HS-5 (cell line): ENCODE data around the gene NABP2.
"Not testable (repeated sequence)": the region's sequence is repeated elsewhere in the genome, so short reads cannot be mapped to it uniquely, and the experiment has no call there.

Source experiments
- DNase-seq: peaks from one replicate; pipeline ENCODE4 v3.0.0-alpha.2; 2012; ENCODE audit warnings: low read depth

The NABP2 gene

DNA sequence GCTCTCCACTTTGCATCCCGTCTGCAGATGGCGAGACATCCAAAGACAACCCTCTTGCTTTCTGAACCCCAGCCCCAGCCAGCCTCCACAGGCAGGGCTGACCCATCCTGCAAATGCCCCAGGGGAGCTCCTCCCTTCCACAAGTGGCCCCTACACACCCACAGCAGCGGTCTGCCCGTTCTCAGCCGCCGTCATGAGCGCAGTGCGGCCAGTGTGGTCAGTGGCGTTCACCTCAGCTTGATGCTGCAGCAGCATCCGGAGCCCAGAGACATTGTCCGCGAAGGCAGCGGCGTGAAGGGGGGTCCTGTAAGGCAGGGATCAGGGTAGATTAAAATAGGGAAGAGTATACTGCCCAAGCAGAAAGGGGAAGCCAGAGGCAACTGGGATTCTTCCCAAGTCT, 20.4 kb downstream of the NABP2 start:
- no peak for DNase-seq

DNA sequence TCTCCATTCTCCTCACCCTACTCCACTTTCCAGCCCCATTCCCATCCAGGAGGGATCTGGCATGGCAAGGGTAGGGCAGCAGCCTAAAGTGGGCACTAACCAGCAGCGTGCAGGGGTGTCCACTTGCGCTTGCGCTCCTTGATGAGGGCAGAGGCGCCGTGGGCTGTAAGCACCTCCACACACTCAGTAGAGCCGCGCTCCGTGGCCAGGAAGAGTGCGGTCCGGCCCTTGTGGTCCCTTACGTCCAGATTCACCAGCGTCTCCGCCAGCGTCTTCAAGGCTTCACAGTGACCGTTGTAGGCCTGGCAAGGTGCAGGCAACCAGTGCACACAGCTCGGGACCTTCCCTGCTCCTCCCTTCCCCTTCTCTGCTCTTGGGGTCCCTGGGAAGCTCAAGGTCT, 23.8 kb downstream of the NABP2 start:
- no peak for DNase-seq

DNA sequence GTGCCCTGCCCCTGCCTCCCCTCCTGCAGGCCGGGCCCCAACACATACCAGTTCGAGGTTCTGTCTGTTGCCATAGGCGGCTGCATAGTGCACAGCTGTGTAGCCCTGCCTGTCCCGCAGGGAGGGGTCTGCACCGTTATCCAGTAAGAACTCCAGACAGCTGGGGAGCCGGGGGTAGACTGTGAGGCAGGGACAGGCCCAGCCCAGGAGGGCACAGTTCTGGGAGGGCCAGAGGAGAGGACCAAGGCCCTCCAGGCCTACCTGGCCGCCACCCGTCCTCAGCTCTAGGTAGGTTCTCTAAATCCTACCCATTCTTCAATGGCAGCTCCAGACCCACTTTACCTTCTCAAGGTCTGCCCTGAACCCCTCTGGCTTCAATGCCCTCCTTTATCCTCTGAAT, 24.6 kb downstream of the NABP2 start:
- no peak for DNase-seq

DNA sequence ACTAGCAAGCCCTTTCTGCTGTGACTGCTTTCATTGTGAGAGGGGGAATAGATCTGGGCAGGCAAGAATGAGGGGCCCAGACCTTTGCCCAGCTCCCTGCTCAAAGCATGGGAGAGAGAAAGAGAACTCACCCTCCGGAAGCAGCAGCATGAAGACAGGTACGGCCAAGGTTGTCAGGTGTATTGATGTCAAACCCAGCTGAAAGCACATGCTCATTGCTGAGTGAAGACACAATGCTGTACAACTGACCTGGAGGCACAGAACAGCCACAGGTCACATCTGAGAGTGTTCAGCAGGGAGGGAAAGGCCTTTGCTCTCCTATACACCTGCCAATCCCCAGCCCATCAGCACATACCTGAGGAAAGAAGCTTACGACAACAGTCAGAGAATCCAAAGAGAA, 28.5 kb downstream of the NABP2 start:
- DNase-seq = no peak

DNA sequence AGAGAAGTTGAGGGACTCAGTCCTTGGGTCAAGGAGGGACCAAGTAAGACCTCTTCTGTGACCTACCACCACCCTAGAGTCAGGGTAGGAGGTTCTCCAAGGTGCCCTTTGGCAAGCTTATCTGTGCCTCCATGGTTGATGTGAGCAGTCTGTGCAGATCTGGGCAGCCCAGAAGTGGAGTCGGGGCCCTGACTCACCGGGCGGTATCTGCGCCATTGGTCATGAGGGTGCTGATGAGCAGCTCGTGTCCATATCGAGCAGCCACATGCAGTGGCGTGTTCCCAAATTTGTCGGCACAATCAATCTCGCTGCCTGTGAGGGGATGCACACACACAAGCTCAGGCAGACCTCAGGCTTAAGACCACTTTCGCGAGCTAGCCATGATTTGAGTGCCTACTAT, 28.9 kb downstream of the NABP2 start:
- no peak for DNase-seq

DNA sequence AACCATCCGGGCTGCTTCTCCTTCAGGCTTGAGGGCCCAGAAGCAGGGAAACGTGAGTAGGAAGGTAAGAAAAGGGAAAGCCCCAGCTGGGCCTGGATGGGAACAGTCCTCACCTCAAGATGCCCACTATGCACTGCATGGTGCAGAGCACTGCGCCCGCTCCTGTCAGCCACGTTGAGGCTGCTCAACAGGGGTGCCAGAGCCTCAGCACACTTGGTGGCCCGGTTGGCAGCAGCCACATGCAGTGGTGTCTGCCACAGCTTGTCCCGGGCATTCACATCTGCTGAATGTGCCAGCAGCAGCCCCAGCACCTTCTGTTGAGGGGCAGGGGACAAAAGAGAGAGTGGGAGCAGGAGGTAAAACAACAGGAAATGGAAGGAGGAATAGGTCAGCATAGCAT, 31.5 kb downstream of the NABP2 start:
- DNase-seq = no peak

DNA sequence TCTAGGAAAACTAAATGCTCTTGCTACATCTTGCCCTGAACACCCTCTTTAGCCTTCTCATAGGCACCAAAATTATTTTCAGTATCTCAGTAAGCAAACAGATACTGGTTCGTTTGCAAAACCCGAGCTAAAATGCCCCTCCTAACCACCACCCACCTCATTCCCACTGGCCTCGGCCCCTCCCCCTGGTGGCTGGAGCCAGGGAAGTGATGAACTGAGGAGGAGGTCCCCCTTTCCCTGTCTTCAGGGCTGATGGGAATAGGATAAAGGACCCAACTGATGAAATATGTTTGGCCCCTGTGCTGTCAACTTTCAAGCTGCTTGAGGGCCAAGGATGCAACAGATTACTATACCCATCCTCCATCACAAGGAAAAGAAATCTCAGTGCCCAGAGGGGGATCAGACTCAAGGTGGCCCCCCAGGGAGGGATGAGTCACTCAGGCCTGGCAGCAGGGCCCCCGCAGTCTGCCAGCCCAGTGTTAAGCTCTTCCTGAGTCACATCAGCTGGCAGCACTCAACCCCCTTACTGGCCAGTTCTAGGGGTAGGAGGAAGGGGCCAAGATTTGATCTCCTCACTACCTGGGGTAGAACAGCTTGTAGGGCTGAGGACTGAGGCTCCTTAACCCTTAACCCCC, 32.3 kb downstream of the NABP2 start:
- no peak for DNase-seq

DNA sequence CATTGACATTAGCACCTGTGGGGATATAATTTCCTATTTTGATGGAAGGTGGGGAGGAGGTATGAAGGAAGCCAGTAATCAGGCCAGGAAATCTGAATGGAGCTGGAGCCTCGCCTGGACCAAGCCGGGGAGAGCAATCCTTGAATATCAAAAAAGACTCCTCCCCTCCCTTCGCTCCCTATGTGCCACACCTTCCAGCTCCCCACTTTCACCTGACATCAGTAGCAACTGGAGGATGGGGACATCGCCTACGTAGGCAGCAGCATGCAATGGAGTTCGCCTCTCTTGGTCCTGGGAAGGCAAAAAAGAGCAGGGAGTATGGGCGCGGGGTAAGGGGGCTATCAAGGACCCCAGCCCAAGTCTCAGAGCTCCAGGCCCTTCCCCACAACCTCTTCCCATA, 32.9 kb downstream of the NABP2 start:
- DNase-seq = no peak

DNA sequence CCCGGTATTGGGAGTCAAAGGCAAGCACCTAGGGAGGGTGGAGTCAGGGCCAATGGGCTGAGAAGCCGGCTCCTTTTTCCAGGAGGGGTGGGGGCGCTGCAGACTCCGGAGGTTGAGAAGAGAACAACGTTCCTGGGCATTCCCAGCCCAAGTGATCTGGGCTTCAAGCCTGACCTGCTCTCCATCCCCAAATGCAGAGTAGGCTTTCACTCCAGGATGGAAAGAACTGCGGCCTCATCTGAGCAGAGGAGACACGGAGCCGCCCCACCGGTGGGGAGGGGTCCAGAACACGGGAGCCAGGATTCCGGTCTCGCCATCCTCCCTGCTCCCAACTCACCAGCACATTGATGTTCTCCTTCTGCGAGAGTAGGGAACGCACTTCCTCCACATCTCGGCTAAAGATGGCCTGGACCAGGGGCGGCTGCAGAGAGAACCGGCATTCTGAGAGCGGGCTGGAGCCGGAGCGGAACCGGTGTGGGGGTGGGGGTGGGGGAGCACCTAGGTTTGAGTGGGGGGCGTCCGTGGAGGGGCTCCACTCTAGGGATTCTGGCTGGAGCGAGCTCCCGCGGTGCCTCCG, 33.4 kb downstream of the NABP2 start:
- no peak for DNase-seq

DNA sequence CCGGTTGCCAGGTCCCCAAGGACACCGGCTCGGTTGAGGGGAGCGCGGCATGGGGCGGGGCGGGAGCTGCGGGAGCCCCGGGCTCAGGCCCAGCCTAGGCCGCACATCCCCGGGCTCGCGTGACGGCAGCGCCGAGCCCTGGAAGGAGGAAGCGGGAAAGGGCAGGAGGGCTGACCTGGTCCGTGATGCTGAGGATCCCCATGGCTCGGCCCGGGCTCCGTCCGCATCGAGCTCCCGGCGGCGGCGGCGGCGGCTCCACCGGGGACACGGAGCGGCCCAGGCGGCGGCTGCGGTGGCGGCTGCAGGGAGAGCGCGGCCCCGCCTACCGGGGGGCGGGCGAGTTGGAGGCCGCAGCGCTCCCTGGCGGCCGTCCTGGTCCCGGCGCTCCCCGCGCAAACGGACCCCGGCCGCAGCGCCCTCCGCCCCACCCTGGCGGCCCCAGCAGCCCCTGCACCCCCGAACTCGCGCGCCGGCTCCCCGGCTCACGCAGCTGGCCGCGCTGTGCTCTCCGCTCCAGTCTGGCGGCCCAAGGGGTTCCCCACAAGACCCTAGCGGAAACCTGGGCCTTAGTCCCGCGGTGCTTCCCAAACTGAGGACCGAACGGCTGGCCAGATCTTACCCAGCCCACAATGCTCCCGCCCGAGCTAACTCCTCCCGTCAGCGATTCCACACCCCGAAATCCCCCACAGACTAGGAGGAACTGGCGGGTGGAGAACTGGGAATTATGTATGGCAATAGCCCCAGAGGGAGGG, 34.1 kb downstream of the NABP2 start, which contains the start of gene ANKRD52:
ANKRD52 (minus strand) TSS at position 317 of the 752 bp plus-strand sequence; CDS start at position 202, 115 bp downstream.
- no peak for DNase-seq

DNA sequence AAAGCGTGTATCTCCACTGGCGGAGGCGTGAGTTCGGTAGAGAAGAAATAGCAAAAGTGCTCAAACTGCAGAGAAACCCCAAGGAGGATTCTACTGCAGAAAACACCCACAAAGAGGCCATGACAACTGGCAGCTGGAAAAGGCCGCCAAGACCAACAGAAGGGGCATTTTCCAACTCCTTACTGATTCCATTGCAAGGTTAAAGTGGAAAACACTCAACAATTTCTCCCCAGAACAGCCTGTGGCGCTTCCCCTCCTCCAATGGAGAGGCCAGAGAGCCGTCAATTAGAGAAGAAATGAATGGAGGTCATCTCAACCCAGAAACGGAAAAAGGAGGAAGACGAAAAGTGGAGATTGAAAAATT, 34.7 kb downstream of the NABP2 start:
- DNase-seq = no peak

DNA sequence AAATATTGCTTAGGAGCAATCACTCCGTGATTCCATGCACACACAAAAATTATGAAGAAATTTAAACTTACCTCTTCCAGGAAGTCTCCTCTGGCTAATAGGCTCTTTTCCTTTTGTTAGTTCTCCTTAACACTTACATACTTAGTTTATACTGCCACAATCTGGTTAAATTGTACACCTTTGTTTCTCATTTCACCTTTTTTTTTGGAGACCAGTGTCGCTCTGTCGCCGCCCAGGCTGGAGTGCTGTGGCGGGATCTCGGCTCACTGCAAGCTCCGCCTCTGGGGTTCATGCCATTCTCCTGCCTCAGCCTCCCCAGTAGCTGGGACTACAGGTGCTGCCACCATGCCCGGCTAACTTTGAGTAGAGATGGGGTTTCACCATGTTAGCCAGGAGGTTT, 36.2 kb downstream of the NABP2 start:
- no peak for DNase-seq

DNA sequence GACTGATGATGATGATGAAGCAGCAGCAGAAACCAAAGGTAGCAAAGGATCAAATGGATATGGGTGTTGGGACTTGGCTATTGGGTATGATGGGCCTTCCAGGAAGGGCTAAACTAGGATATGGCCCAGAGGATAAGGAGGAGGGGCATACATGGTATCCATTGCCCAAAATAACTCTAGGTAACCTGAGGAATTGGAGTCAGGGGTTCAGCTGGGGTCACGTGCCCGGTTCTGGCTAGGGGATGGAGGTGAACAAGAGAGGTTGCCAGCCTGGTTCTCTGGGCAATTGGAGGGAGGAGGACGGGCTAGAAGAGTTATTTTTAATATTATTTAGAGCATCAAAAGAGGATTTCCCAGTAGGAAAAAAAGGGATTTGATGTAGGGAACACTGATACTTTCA, 36.8 kb downstream of the NABP2 start:
- DNase-seq = no peak

DNA sequence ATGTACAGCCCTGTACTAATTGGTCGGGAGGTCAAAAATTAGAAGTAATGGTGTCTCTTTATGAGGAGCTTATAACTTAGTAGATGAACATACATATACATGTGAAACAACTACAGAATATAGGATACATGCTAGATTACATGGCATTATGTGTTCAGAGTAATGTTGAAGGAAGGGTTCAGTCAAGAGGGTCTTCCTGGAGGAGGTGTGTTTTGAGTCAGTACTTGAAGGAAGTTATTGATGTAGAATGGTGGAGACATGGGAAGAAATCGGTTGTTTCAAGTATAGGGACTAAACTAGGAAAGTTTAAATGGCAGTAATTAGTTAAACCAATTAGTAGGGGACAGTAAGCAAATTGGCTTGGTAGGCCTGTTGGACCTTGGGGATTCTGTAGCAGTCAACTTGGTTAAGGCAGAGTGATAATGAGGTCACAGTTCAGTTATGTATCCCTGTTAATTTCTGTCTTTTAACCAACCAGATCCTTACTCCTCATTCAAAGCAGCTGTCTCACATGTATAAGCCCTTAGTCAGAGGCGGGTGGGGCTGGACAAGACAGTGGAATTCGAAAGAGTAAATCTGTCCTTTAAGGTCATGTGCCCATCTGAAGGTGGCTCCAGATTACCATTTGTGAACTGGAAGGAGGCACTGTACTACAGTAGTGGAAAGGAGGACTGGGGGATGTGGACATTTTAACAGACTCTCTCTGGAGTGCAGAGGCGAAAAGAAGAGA, 37.5 kb downstream of the NABP2 start:
- peak; percentile 87 for DNase-seq

DNA sequence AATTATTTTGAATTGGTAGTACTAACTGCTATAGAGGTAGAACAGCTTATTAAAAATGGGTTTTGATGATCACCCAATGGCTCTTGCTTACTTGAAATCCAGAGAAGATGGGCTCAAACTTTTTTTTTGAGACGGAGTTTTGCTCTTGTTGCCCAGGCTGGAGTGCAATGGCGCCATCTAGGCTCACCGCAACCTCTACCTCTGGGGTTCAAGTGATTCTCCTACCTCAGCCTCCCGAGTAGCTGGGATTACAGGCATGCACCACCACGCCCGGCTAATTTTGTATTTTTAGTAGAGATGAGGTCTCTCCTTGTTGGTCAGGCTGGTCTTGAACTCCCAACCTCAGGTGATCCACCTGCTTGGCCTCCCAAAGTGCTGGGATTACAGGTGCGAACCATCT, 38.8 kb downstream of the NABP2 start:
- not testable (repeated sequence) for DNase-seq

DNA sequence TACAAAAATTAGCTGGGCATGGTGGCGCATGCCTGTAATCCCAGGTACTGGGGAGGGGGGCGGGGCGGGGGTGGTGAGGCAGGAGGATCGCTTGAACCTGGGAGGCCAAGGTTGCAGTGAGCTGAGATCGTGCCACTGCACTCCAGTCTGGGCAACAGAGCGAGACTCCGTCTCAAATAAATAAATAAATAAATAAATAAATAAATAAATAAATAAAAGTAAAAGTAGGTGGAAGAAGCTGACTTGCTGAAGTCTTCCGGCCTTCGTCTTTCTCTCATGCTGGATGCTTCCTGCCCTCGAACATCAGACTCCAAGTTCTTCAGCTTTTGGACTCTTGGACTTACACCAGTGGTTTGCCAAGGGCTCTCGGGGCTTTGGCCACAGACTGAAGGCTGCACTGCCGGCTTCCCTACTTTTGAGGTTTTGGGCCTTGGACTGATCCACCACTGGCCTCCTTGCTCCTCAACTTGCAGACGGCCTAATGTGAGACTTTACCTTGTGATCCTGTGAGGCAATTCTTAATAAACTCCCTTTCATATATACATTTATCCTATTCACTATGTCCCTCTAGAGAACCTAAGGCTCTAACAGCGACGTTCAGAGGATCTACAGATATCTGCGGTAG, 42.0 kb downstream of the NABP2 start:
- DNase-seq = not testable (repeated sequence)

DNA sequence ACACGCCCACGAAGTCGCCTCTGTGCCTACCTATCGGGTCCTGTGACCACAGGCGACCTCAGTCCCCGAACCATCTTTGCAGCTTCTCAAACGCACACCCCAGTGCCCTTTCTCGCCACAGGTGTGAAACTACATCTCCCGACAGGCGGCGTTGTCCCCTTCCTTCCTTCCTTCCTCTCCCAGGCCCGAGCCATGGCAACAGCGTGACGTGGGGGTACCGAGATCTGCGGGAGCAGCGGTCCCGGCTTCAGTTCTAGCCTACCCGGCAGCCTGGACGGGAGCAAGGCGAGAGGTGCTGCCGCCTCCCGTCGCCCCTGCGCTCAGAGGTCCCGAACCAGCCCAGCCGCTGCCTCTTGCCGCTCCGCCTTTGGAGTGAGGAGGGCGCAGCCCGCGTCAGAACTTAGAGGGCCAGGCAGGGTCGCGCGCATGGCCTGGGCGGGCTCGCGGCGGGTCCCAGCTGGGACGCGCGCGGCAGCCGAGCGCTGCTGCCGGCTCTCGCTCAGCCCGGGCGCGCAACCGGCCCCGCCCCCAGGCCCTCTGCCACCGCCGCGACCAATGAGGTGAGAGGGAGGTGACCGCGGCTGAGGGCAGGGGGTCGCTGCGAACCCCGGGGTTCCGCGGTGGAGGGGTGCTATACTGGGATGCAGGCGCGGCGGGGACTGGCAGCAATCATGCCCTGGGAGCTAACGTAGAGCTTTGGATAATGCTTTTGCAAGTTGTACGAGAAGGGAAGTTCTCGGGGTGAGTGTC, 42.7 kb downstream of the NABP2 start, which contains the start of gene COQ10A:
COQ10A (plus strand) TSS at position 250 of the 750 bp plus-strand sequence; CDS start at position 427, 177 bp downstream.
- no peak for DNase-seq

DNA sequence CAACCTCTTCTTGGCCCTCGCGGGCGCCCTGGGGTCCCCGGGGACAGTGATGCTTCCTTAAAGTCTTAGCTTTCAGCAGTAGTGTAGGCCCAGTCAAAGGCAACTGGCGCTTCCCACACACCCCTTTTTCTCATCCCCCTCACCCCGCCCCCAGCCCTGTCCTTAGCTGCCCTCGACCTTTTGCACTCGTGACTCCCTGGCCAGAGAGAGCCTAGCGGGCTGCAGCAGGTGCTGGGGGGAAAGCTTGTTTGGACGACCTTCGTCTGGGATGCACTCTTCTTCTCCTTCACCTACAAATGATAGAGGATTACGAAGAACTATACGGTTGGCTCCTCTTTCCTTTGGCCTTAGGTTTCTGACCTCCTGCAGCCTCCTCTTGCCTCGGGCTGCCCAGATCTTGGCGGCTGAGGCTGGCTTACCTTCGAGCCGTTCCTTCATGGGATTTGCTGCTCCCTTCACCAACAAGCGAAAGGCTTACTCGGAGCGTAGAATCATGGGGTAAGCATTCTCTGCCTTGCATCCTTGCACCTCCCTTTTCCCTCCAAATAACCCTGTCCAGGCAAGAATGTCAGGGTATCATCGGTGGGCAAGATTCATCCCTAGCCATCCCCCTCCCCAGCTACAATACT, 43.4 kb downstream of the NABP2 start:
- DNase-seq = no peak

DNA sequence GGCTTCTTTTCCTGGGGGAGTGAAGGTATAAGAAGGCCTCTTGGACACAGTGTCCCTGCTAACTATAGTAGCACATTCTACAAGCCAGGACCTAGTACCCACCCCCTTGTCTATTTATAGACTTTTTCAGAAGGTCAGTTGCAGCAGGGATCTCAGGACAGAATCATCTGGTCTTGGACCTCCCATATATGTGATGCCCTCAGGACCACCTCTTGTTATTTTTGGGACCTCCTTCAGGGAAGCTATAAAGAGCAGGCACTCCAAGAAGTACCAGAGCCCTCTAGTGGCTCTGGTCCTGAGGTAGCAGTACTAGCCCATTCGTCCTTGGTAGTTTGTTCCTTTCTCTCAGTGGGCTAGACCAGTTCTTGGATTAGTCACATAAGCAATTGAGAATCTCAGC, 46.9 kb downstream of the NABP2 start:
- DNase-seq = no peak

DNA sequence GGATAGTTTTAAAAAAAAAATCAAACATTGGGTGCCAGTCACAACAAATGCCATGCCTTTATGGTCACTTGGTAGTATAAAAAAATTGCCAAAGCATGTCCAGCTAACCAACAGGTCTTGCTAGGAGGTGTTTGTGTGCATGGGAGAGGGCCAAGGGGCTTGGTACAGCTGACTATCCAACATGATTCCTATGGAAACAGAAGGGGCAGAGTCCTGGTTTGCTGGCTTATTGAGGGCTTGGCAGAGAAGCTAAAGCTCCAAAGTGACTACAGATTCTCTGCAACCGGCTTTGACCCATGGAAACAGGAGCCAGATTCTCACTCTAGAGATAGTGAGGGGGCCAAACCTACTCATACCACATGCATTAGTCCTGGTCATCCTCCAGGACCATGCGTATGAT, 48.3 kb downstream of the NABP2 start:
- not testable (repeated sequence) for DNase-seq

DNA sequence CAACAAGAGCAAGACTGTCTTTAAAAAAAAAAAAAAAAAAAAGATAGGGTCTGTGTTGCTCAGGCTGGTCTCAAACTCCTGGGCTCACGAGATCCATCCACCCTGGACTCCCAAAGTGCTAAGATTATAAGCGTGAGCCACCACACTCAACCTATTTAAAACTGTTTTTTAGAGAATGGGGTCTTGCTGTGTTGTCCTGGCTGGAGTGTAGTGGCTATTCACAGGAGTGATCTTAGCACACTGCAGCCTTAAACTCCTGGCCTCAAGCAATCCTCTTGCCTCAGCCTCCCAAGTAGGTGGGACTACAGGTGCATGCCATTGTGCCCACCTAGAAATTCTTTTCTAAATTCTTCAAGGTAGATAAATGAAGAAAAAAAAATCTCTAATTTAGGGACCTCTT, 50.2 kb downstream of the NABP2 start:
- DNase-seq = no peak
